ENCODE results near the gene MSI1.

Gene MSI1

DNA sequence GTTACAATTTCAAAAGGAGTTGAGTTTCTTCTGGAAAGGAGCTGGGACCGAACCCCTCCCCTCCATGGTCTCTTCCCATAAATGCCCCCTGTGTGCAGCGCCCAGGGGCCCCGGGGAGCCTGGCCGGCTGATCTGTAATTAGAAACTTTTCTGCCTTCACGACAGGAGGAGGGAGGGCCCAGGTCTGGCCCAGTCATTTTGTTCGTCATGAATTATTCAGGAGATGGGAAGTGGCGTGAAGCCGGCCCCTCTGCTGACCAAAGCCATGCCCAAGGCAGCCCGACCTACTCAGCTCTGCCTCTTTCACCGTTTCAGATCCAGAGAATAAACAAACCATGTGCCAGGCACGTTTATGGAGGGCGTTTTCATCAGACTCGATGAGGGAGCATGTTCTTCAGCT is 33.3 kb upstream of the MSI1 start:
- H3K36me3 ChIP-seq (ENCODE audit: control insufficient read depth, insufficient read depth, low read length), result no peaks in the 10 kb centered on the region
- H3K27ac ChIP-seq (ENCODE audit: low read depth, low read length, severe bottlenecking), result peak overlapping the region; percentile 63
- no peaks in the 10 kb centered on the region for H3K4me1 ChIP-seq (ENCODE audit: control insufficient read depth, insufficient read depth, low read length, poor library complexity, severe bottlenecking)
- 26 to 28% methylated on average over 7 to 10 of the region's 13 CpGs for WGBS, 2 experiments (ENCODE audit: insufficient coverage in 2 of 2)
- H3K9me3 ChIP-seq (ENCODE audit: control insufficient read depth, low read length), result no peaks in the 10 kb centered on the region
- H3K4me3 ChIP-seq (ENCODE audit: extremely low read depth, insufficient read depth, low read length, poor library complexity, severe bottlenecking), result no peak overlapping the region

GRCh38 chr12:120399531-120399930 is 30.6 kb upstream of the MSI1 start:
- Histone ChIP-seq H3K4me3 (ENCODE audit: extremely low read depth, insufficient read depth, low read length, poor library complexity, severe bottlenecking) (no peak overlapping the region), H3K4me1 (ENCODE audit: control insufficient read depth, insufficient read depth, low read length, poor library complexity, severe bottlenecking) (no peaks in the 10 kb centered on the region), H3K9me3 (ENCODE audit: control insufficient read depth, low read length) (no peaks in the 10 kb centered on the region), H3K36me3 (ENCODE audit: control insufficient read depth, insufficient read depth, low read length) (no peaks in the 10 kb centered on the region), H3K27ac (ENCODE audit: low read depth, low read length, severe bottlenecking) (no peak overlapping the region)
- 76 to 83% methylated on average over 2 to 3 of the region's 5 CpGs for WGBS, 2 experiments (ENCODE audit: insufficient coverage in 2 of 2)

GRCh38 chr12:120397824-120398540 is 29.0 kb upstream of the MSI1 start:
- H3K4me1 ChIP-seq (ENCODE audit: control insufficient read depth, insufficient read depth, low read length, poor library complexity, severe bottlenecking), result no peaks in the 10 kb centered on the region
- peak overlapping the region; percentile 57 for H3K27ac ChIP-seq (ENCODE audit: low read depth, low read length, severe bottlenecking)
- no peak overlapping the region for H3K4me3 ChIP-seq (ENCODE audit: extremely low read depth, insufficient read depth, low read length, poor library complexity, severe bottlenecking)
- 87 to 88% methylated on average over 24 to 32 of the region's 33 CpGs for WGBS, 2 experiments (ENCODE audit: insufficient coverage in 2 of 2)
- H3K9me3 ChIP-seq (ENCODE audit: control insufficient read depth, low read length), result no peaks in the 10 kb centered on the region
- H3K36me3 ChIP-seq (ENCODE audit: control insufficient read depth, insufficient read depth, low read length), result no peaks in the 10 kb centered on the region

GRCh38 chr12:120394483-120395367 is 25.8 kb upstream of the MSI1 start:
- H3K36me3 ChIP-seq (ENCODE audit: control insufficient read depth, insufficient read depth, low read length), result no peaks in the 10 kb centered on the region
- H3K4me1 ChIP-seq (ENCODE audit: control insufficient read depth, insufficient read depth, low read length, poor library complexity, severe bottlenecking), result no peaks in the 10 kb centered on the region
- WGBS, 2 experiments (ENCODE audit: insufficient coverage in 2 of 2), result 17 to 26% methylated on average over 13 to 14 of the region's 18 CpGs
- H3K9me3 ChIP-seq (ENCODE audit: control insufficient read depth, low read length), result no peaks in the 10 kb centered on the region
- H3K27ac ChIP-seq (ENCODE audit: low read depth, low read length, severe bottlenecking), result no peak overlapping the region
- no peak overlapping the region for H3K4me3 ChIP-seq (ENCODE audit: extremely low read depth, insufficient read depth, low read length, poor library complexity, severe bottlenecking)

GRCh38 chr12:120390540-120391120 is 21.7 kb upstream of the MSI1 start:
- WGBS, 2 experiments (ENCODE audit: insufficient coverage in 2 of 2), result 80 to 100% methylated on average over 1 of the region's 1 CpG
- H3K36me3 ChIP-seq (ENCODE audit: control insufficient read depth, insufficient read depth, low read length), result no peaks in the 10 kb centered on the region

DNA sequence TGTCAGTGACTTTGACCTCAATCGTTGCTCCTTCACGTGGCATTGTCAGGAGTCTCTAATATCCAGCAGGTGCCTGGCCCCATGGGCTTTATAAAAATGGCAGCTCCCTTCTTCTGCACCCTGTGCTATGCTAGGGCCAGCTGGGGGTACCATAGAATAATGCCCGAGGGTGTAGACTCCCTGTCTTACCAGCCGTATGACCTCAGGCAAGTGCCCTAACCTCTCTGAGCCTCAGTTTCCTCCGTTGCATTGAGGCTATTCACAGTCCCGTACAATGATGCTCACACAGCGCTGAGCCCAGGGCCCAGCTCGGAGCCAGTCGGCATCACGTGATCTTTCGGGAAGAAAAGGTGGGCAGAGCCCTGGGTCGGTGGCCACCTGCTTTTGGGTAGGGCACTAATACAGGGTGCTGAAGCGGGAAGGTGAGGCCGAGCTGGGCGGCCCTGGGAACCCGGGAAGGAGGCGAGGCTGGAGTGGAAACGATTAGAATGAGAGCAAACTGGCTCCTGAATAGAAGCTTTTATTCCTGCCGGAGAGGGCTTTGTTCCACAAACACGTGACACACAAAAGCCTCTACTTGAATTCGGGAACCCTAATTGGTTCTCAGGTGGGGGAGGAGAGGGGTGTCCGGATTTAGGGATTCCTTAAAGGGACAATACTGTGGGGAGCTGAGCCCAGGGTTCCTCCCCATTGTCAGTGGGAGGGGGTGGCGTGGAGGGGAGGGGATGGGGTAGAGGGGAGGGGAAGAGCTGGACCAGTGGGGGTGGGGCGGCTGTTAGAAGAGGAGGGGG is 19.9 kb upstream of the MSI1 start:
- H3K4me3 ChIP-seq (ENCODE audit: extremely low read depth, insufficient read depth, low read length, poor library complexity, severe bottlenecking), result peak overlapping the region; percentile 14
- peak overlapping the region; percentile 45 for H3K27ac ChIP-seq (ENCODE audit: low read depth, low read length, severe bottlenecking)
- H3K9me3 ChIP-seq (ENCODE audit: control insufficient read depth, low read length), result no peaks in the 10 kb centered on the region
- no peaks in the 10 kb centered on the region for H3K4me1 ChIP-seq (ENCODE audit: control insufficient read depth, insufficient read depth, low read length, poor library complexity, severe bottlenecking)
- 11 to 12% methylated on average over 17 to 18 of the region's 24 CpGs for WGBS, 2 experiments (ENCODE audit: insufficient coverage in 2 of 2)
- no peaks in the 10 kb centered on the region for H3K36me3 ChIP-seq (ENCODE audit: control insufficient read depth, insufficient read depth, low read length)

More at GRCh38 chr12:120390540-120391120, 21.7 kb upstream of the MSI1 start:
- Histone ChIP-seq H3K4me1 (ENCODE audit: control insufficient read depth, insufficient read depth, low read length, poor library complexity, severe bottlenecking) (no peaks in the 10 kb centered on the region), H3K4me3 (ENCODE audit: extremely low read depth, insufficient read depth, low read length, poor library complexity, severe bottlenecking) (no peak overlapping the region), H3K27ac (ENCODE audit: low read depth, low read length, severe bottlenecking) (no peak overlapping the region), H3K9me3 (ENCODE audit: control insufficient read depth, low read length) (no peaks in the 10 kb centered on the region)

- Histone ChIP-seq H3K27ac (ENCODE audit: low read depth, low read length, severe bottlenecking) (peak overlapping the region; percentile 52), H3K9me3 (ENCODE audit: control insufficient read depth, low read length) (no peaks in the 10 kb centered on the region), H3K4me3 (ENCODE audit: extremely low read depth, insufficient read depth, low read length, poor library complexity, severe bottlenecking) (no peak overlapping the region), H3K4me1 (ENCODE audit: control insufficient read depth, insufficient read depth, low read length, poor library complexity, severe bottlenecking) (peaks cover 15% of the 10 kb centered on the region), H3K36me3 (ENCODE audit: control insufficient read depth, insufficient read depth, low read length) (no peaks in the 10 kb centered on the region)
- 82 to 87% methylated on average over 4 of the region's 6 CpGs for WGBS, 2 experiments (ENCODE audit: insufficient coverage in 2 of 2)
Observed at GRCh38 chr12:120381752-120382419, 12.9 kb upstream of the MSI1 start.

DNA sequence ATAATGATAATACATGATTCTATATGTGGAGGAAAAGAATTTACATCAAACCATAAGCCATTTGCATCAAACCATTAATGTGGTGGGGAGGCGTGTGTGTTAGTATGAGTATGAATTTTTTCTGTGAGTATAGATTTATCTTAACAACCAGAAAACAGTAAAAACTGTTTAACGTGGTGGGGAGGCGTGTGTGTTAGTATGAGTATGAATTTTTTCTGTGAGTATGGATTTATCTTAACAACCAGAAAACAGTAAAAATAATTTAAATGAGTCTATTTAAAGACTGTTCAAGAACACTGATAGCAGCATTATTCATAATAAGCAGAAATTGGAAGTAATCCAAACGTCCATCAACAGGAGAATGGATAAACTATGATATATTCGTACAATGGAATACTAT is 9.1 kb upstream of the MSI1 start:
- H3K36me3 ChIP-seq (ENCODE audit: control insufficient read depth, insufficient read depth, low read length), result no peaks in the 10 kb centered on the region
- 88% methylated on average over 2 of the region's 5 CpGs; no CpG with 5 or more reads in 1 of the 2 experiments for WGBS, 2 experiments (ENCODE audit: insufficient coverage in 2 of 2)
- no peak overlapping the region for H3K27ac ChIP-seq (ENCODE audit: low read depth, low read length, severe bottlenecking)
- no peak overlapping the region for H3K4me3 ChIP-seq (ENCODE audit: extremely low read depth, insufficient read depth, low read length, poor library complexity, severe bottlenecking)
- peaks cover 26% of the 10 kb centered on the region for H3K4me1 ChIP-seq (ENCODE audit: control insufficient read depth, insufficient read depth, low read length, poor library complexity, severe bottlenecking)
- no peaks in the 10 kb centered on the region for H3K9me3 ChIP-seq (ENCODE audit: control insufficient read depth, low read length)

GRCh38 chr12:120377611-120378010 is 8.6 kb upstream of the MSI1 start:
- Histone ChIP-seq H3K4me3 (ENCODE audit: extremely low read depth, insufficient read depth, low read length, poor library complexity, severe bottlenecking) (no peak overlapping the region), H3K27ac (ENCODE audit: low read depth, low read length, severe bottlenecking) (no peak overlapping the region), H3K36me3 (ENCODE audit: control insufficient read depth, insufficient read depth, low read length) (no peaks in the 10 kb centered on the region), H3K4me1 (ENCODE audit: control insufficient read depth, insufficient read depth, low read length, poor library complexity, severe bottlenecking) (peaks cover 25% of the 10 kb centered on the region), H3K9me3 (ENCODE audit: control insufficient read depth, low read length) (no peaks in the 10 kb centered on the region)
- WGBS, 2 experiments (ENCODE audit: insufficient coverage in 2 of 2), result 70 to 90% methylated on average over 2 of the region's 4 CpGs

Measured in mesodermal cell (in vitro differentiated cells).